ENCODE results near the gene FADD. TPM values are rescaled to one million over a fixed set of nuclear protein-coding genes. Genes with fewer than 3 reads are reported as not detected.

The FADD gene
- total RNA-seq, 1 donor from 2014 or later, result 20.0 TPM

DNA sequence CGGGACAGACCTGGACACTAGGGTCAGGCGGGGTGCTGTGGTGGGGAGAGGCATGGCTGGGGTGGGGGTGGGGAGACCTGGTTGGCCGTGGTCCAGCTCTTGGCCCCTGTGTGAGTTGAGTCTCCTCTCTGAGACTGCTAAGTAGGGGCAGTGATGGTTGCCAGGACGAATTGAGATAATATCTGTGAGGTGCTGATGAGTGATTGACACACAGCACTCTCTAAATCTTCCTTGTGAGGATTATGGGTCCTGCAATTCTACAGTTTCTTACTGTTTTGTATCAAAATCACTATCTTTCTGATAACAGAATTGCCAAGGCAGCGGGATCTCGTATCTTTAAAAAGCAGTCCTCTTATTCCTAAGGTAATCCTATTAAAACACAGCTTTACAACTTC is 3.9 kb downstream of the FADD start:
- H3K36me3 Mint-ChIP-seq (ENCODE audit: insufficient read depth), result peaks cover 16% of the 10 kb centered on the region
- TF ChIP-seq, protein P1, sequence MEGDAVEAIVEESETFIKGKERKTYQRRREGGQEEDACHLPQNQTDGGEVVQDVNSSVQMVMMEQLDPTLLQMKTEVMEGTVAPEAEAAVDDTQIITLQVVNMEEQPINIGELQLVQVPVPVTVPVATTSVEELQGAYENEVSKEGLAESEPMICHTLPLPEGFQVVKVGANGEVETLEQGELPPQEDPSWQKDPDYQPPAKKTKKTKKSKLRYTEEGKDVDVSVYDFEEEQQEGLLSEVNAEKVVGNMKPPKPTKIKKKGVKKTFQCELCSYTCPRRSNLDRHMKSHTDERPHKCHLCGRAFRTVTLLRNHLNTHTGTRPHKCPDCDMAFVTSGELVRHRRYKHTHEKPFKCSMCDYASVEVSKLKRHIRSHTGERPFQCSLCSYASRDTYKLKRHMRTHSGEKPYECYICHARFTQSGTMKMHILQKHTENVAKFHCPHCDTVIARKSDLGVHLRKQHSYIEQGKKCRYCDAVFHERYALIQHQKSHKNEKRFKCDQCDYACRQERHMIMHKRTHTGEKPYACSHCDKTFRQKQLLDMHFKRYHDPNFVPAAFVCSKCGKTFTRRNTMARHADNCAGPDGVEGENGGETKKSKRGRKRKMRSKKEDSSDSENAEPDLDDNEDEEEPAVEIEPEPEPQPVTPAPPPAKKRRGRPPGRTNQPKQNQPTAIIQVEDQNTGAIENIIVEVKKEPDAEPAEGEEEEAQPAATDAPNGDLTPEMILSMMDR (IDR thresholded peaks at IDR 0.05; ENCODE audit: unreplicated experiment), result no peak
- DNase-seq (ENCODE audit: low spot score, unreplicated experiment), result no peak
- H3K4me3 Mint-ChIP-seq (ENCODE audit: low read depth), result no peak overlapping the region
- H3K27me3 Mint-ChIP-seq, result no peaks in the 10 kb centered on the region
- H3K9me3 Mint-ChIP-seq (ENCODE audit: low read depth), result no peaks in the 10 kb centered on the region
- no peak overlapping the region for H3K27ac Mint-ChIP-seq
- H3K4me1 Mint-ChIP-seq (ENCODE audit: low read depth), result peaks cover 12% of the 10 kb centered on the region

GRCh38 chr11:70207531-70208131 is 4.5 kb downstream of the FADD start:
- Mint-ChIP-seq H3K27me3 (no peaks in the 10 kb centered on the region), H3K9me3 (ENCODE audit: low read depth) (no peaks in the 10 kb centered on the region), H3K4me3 (ENCODE audit: low read depth) (no peak overlapping the region), H3K27ac (no peak overlapping the region), H3K36me3 (ENCODE audit: insufficient read depth) (peaks cover 16% of the 10 kb centered on the region), H3K4me1 (ENCODE audit: low read depth) (peaks cover 17% of the 10 kb centered on the region)
- TF ChIP-seq, protein P1 (IDR thresholded peaks at IDR 0.05; ENCODE audit: unreplicated experiment), result no peak
- DNase-seq (ENCODE audit: low spot score, unreplicated experiment), result no peak

GRCh38 chr11:70209391-70209912 is 6.4 kb downstream of the FADD start:
- Mint-ChIP-seq H3K36me3 (ENCODE audit: insufficient read depth) (peaks cover 16% of the 10 kb centered on the region), H3K9me3 (ENCODE audit: low read depth) (no peaks in the 10 kb centered on the region), H3K27ac (no peak overlapping the region), H3K4me3 (ENCODE audit: low read depth) (no peak overlapping the region), H3K27me3 (peaks cover 5% of the 10 kb centered on the region), H3K4me1 (ENCODE audit: low read depth) (peaks cover 14% of the 10 kb centered on the region)
- no peak for DNase-seq (ENCODE audit: low spot score, unreplicated experiment)
- TF ChIP-seq, protein P1 (IDR thresholded peaks at IDR 0.05; ENCODE audit: unreplicated experiment), result no peak

DNA sequence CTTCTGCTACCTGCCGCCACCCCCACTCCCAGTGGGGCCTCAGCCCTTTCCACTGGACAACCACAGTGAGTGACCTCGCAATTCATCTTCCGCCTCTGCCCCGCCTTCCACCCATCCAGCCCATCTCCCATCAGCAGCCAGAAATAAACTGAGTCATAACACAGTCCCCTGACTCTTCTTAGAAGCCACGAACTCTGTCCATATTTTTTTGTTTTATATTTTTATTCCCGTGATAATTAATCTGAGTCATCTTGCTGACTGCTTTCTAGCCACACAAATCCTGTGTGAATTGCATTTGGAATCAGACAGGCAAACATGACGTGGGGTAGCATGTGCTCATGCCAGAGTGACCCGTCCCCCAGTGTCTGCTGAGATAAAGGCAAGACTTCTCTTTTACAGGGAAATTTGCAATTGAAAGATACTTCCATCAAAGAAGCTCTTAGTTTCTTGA is 7.0 kb downstream of the FADD start:
- H3K27me3 Mint-ChIP-seq, result peaks cover 5% of the 10 kb centered on the region

GRCh38 chr11:70210530-70210929 is 7.4 kb downstream of the FADD start:
- TF ChIP-seq, protein P1 (IDR thresholded peaks at IDR 0.05; ENCODE audit: unreplicated experiment), result no peak
- Mint-ChIP-seq H3K27ac (no peak overlapping the region), H3K27me3 (peaks cover 5% of the 10 kb centered on the region), H3K9me3 (ENCODE audit: low read depth) (no peaks in the 10 kb centered on the region), H3K4me1 (ENCODE audit: low read depth) (peaks cover 8% of the 10 kb centered on the region), H3K4me3 (ENCODE audit: low read depth) (no peak overlapping the region), H3K36me3 (ENCODE audit: insufficient read depth) (peaks cover 16% of the 10 kb centered on the region)
- DNase-seq (ENCODE audit: low spot score, unreplicated experiment), result no peak

More for the DNA sequence above, 7.0 kb downstream of the FADD start:
- H3K36me3 Mint-ChIP-seq (ENCODE audit: insufficient read depth), result peaks cover 16% of the 10 kb centered on the region
- H3K4me1 Mint-ChIP-seq (ENCODE audit: low read depth), result peaks cover 9% of the 10 kb centered on the region
- no peaks in the 10 kb centered on the region for H3K9me3 Mint-ChIP-seq (ENCODE audit: low read depth)
- no peak for DNase-seq (ENCODE audit: low spot score, unreplicated experiment)
- H3K4me3 Mint-ChIP-seq (ENCODE audit: low read depth), result no peak overlapping the region
- peak overlapping the region; percentile 26 for H3K27ac Mint-ChIP-seq
- TF ChIP-seq, protein P1 (IDR thresholded peaks at IDR 0.05; ENCODE audit: unreplicated experiment), result no peak
